GM12873 (cell line): ENCODE measurements around the gene TTLL10.

Experiments used
- CTCF ChIP-seq: IDR thresholded peaks from 2 replicates; pipeline ENCODE4 v1.5.1; 2012; ENCODE audit warnings: low read depth, mild to moderate bottlenecking, moderate library complexity, low read length, control low read depth; ENCODE audit not compliant: insufficient read depth; ENCODE audit errors: missing control alignments

The TTLL10 gene

GRCh38 chr1:1215881-1216605, 42.4 kb downstream of the TTLL10 start:
- TF ChIP-seq CTCF: no peak

DNA sequence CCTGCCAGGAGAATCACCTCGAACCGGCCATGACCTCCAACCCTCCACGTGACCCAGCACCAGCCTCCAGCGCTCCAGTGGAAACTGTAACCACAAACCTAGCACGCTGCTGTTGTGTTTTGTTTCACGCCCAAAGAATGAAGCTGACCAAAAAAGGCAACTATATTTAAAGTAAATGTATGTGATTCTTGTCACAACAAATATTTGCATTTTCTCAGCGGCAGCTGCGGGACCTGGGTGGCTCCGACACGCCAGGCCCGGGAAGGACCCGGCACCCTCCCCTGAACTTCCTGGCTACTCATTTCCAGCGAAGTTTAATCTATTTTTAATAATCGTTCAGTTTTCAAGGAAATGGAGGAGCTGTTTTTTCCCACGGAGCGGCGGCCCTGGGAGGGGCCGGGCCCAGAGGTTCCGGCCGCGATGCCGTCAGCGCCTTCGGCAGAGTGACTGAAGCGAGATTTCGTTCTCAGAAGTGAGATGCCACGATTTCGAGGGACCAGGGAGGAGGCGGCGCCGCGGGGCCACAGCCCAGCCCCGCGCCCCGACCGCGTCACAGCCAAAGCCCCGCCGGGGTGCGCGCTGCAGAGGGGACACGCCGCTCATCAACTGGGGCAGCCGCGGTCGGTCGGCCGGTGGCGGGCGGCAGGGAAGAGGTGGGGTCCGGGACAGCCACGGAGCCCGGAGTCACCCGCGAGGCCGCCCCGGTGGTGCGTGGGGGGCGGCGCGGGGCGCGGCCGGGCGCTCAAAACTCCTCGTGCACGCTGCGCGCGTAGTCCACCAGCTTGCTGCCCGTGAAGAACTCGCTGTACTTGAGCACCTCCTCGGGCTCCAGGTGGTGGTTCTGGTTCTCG, 43.3 kb downstream of the TTLL10 start:
- no peak for TF ChIP-seq CTCF

GRCh38 chr1:1217621-1218523, 44.2 kb downstream of the TTLL10 start:
- TF ChIP-seq CTCF: no peak

DNA sequence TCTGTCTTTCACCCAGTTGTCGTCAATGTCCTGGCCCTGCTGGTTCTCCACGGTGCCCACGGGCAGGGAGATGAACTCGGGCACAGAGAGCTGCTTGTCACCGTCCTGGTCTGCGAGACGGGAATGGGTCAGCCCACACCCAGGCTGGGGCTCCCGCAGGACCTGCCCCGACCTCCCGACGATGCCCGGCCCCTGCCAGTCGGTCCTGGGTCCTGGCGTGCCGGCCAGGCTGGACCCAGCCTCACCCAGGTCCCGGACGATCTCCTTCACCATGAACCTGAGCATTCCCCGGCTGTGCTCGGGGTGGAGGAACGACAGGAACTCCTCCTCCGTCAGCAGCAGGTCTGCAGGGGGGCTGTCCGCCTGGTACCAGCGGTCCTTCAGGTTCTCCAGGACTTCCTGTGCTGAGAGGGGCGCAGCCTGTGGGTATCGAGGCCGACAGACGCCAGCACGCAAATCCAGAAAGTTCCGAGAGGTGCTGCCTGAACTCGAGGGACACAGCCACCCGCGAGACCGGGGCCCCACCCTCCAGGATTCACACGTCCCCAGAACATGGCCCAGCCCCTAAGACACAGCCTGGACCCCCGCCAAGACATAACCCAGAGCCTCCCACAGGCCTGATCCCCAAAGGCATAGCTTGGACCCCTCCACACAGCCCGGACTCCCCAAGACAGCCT, 45.0 kb downstream of the TTLL10 start:
- TF ChIP-seq CTCF: no peak

DNA sequence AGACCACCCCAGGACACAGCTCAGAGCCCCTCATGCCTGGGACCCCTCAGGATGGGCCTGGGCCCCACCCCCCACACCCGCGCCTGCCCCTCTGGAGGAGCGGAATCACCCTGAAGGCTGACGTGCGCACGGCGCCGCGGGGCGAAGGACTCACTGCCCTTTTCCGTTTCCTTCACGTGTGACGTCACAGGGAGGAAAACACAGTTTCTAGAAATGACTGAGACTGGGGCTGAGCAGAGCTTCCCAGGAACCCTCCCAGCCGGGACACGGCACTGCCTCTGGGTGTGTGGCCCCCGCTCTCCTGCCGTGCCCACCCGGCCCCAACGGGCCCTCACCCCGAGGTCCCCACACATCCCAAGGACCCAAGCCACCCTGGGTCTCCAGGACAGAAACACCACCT, 45.7 kb downstream of the TTLL10 start:
- no peak for TF ChIP-seq CTCF

DNA sequence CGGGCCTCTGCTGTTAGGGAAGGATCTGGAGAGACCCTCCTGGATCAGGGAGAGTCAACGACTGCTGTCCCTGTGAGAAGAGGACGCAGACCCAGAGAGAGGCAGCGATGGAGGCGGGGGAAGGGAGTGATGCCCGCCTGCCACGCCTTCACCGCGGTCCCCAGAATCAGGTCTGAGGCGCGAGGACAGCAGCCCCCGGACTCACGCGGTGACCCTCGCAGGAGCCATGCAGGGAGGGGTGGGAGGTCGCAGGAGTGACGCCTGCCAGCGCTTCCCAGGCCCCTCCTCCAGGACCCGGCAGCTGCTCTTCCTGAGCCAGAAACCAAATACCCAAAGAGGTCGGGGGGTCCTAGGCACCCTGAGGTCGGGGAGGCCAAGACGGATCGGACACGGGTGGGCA, 46.5 kb downstream of the TTLL10 start:
- TF ChIP-seq CTCF: no peak
